ENCODE data around the gene MRC1. TPM values are rescaled to one million over a fixed set of nuclear protein-coding genes. Genes with fewer than 3 reads are reported as not detected.

MRC1 gene
- total and polyA plus RNA-seq, 5 donors from 2014 or later, result 0.24 to 1.8 (median 0.64) TPM

- no peaks in the 10 kb centered on the region for H3K36me3 ChIP-seq (ENCODE audit: control insufficient read depth, insufficient read depth, low read length)
- H3K36me3 Mint-ChIP-seq, result no peaks in the 10 kb centered on the region
- no peaks in the 10 kb centered on the region for H3K27me3 ChIP-seq (ENCODE audit: control insufficient read depth, insufficient read depth, low read length)
- DNase-seq, result no peak
- no peak overlapping the region for H3K27ac Mint-ChIP-seq
- H3K4me3 Mint-ChIP-seq, result no peak overlapping the region
- no peak overlapping the region for H3K4me3 ChIP-seq (ENCODE audit: low read depth, low read length)
- H3K9me3 Mint-ChIP-seq, result peaks cover 0 to 4% (median 0%) of the 10 kb centered on the region in 7 donors
- H3K27ac ChIP-seq (ENCODE audit: insufficient read depth, low read length, poor library complexity, severe bottlenecking), result no peak overlapping the region
- H3K4me1 Mint-ChIP-seq, result peaks cover 0 to 26% (median 12%) of the 10 kb centered on the region in 4 donors
- H3K9me3 ChIP-seq (ENCODE audit: control insufficient read depth in 2 of 2, low read length in 2 of 2), result no peaks in the 10 kb centered on the region
- H3K27me3 Mint-ChIP-seq, result peaks cover 11% of the 10 kb centered on the region
- H3K4me1 ChIP-seq (ENCODE audit: control insufficient read depth, insufficient read depth, low read length, poor library complexity, severe bottlenecking), result peaks cover 4% of the 10 kb centered on the region
- no peak for ATAC-seq (ENCODE audit: low read depth in 2 of 2)
Observed at GRCh38 chr10:17848646-17849045, 39.5 kb downstream of the MRC1 start.

- H3K36me3 ChIP-seq (ENCODE audit: control insufficient read depth, insufficient read depth, low read length), result no peaks in the 10 kb centered on the region
- H3K27me3 ChIP-seq (ENCODE audit: control insufficient read depth, insufficient read depth, low read length), result no peaks in the 10 kb centered on the region
- no peak overlapping the region for H3K27ac ChIP-seq (ENCODE audit: insufficient read depth, low read length, poor library complexity, severe bottlenecking)
- no peak for DNase-seq
- H3K27me3 Mint-ChIP-seq, result peaks cover 7% of the 10 kb centered on the region
- no peak overlapping the region for H3K4me3 Mint-ChIP-seq
- H3K4me1 ChIP-seq (ENCODE audit: control insufficient read depth, insufficient read depth, low read length, poor library complexity, severe bottlenecking), result peaks cover 4% of the 10 kb centered on the region
- no peak overlapping the region for H3K4me3 ChIP-seq (ENCODE audit: low read depth, low read length)
- ATAC-seq (ENCODE audit: low read depth in 2 of 2), result no peak
- no peaks in the 10 kb centered on the region for H3K9me3 ChIP-seq (ENCODE audit: control insufficient read depth in 2 of 2, low read length in 2 of 2)
- H3K27ac Mint-ChIP-seq, result no peak overlapping the region
- H3K4me1 Mint-ChIP-seq, result peaks cover 3 to 37% (median 15%) of the 10 kb centered on the region in 4 donors
- peaks cover 0 to 4% (median 0%) of the 10 kb centered on the region in 7 donors for H3K9me3 Mint-ChIP-seq
- peaks cover 4% of the 10 kb centered on the region for H3K36me3 Mint-ChIP-seq
Observed at GRCh38 chr10:17850501-17850900, 41.4 kb downstream of the MRC1 start.

- Mint-ChIP-seq H3K4me1 (peaks cover 3 to 45% (median 16%) of the 10 kb centered on the region in 4 donors), H3K27ac (peak overlapping the region in 2 of 3 donors; percentile 21 to 63), H3K27me3 (peaks cover 7% of the 10 kb centered on the region), H3K9me3 (peaks cover 0 to 4% (median 0%) of the 10 kb centered on the region in 7 donors), H3K36me3 (peaks cover 8% of the 10 kb centered on the region), H3K4me3 (no peak overlapping the region)
- H3K27ac ChIP-seq (ENCODE audit: insufficient read depth, low read length, poor library complexity, severe bottlenecking), result no peak overlapping the region
- DNase-seq (no peak), ATAC-seq (ENCODE audit: low read depth in 2 of 2) (no peak)
- no peaks in the 10 kb centered on the region for H3K27me3 ChIP-seq (ENCODE audit: control insufficient read depth, insufficient read depth, low read length)
- no peaks in the 10 kb centered on the region for H3K9me3 ChIP-seq (ENCODE audit: control insufficient read depth in 2 of 2, low read length in 2 of 2)
- H3K36me3 ChIP-seq (ENCODE audit: control insufficient read depth, insufficient read depth, low read length), result no peaks in the 10 kb centered on the region
- H3K4me1 ChIP-seq (ENCODE audit: control insufficient read depth, insufficient read depth, low read length, poor library complexity, severe bottlenecking), result peaks cover 4% of the 10 kb centered on the region
- H3K4me3 ChIP-seq (ENCODE audit: low read depth, low read length), result no peak overlapping the region
Observed at GRCh38 chr10:17851611-17852010, 42.5 kb downstream of the MRC1 start.

GRCh38 chr10:17854044-17854652 is 45.0 kb downstream of the MRC1 start:
- Mint-ChIP-seq H3K36me3 (peaks cover 12% of the 10 kb centered on the region), H3K4me3 (peak overlapping the region in 3 of 4 donors; percentile 17 to 71 (median 42)), H3K27ac (peak overlapping the region; percentile 54 to 89 (median 87)), H3K9me3 (peaks cover 0 to 5% (median 2%) of the 10 kb centered on the region in 7 donors), H3K27me3 (peaks cover 7% of the 10 kb centered on the region), H3K4me1 (peaks cover 5 to 61% (median 24%) of the 10 kb centered on the region in 4 donors)
- no peak for ATAC-seq (ENCODE audit: low read depth in 2 of 2)
- H3K4me1 ChIP-seq (ENCODE audit: control insufficient read depth, insufficient read depth, low read length, poor library complexity, severe bottlenecking), result peaks cover 4% of the 10 kb centered on the region
- H3K27ac ChIP-seq (ENCODE audit: insufficient read depth, low read length, poor library complexity, severe bottlenecking), result no peak overlapping the region
- DNase-seq, result peak in 2 of 3 donors; percentile 18 to 57
- H3K27me3 ChIP-seq (ENCODE audit: control insufficient read depth, insufficient read depth, low read length), result no peaks in the 10 kb centered on the region
- no peaks in the 10 kb centered on the region for H3K9me3 ChIP-seq (ENCODE audit: control insufficient read depth in 2 of 2, low read length in 2 of 2)
- no peaks in the 10 kb centered on the region for H3K36me3 ChIP-seq (ENCODE audit: control insufficient read depth, insufficient read depth, low read length)
- H3K4me3 ChIP-seq (ENCODE audit: low read depth, low read length), result no peak overlapping the region

GRCh38 chr10:17857040-17857439 is 47.9 kb downstream of the MRC1 start:
- peak overlapping the region in 1 of 3 donors; percentile 65 for H3K27ac Mint-ChIP-seq
- H3K4me3 Mint-ChIP-seq, result no peak overlapping the region
- ATAC-seq (ENCODE audit: low read depth in 2 of 2), result no peak
- H3K27ac ChIP-seq (ENCODE audit: insufficient read depth, low read length, poor library complexity, severe bottlenecking), result no peak overlapping the region
- peaks cover 0 to 5% (median 2%) of the 10 kb centered on the region in 7 donors for H3K9me3 Mint-ChIP-seq
- no peaks in the 10 kb centered on the region for H3K4me1 ChIP-seq (ENCODE audit: control insufficient read depth, insufficient read depth, low read length, poor library complexity, severe bottlenecking)
- H3K27me3 Mint-ChIP-seq, result peaks cover 7% of the 10 kb centered on the region
- no peaks in the 10 kb centered on the region for H3K27me3 ChIP-seq (ENCODE audit: control insufficient read depth, insufficient read depth, low read length)
- H3K4me1 Mint-ChIP-seq, result peaks cover 9 to 59% (median 25%) of the 10 kb centered on the region in 4 donors
- DNase-seq, result no peak
- peaks cover 15% of the 10 kb centered on the region for H3K36me3 Mint-ChIP-seq
- H3K9me3 ChIP-seq (ENCODE audit: control insufficient read depth in 2 of 2, low read length in 2 of 2), result no peaks in the 10 kb centered on the region
- H3K36me3 ChIP-seq (ENCODE audit: control insufficient read depth, insufficient read depth, low read length), result no peaks in the 10 kb centered on the region
- H3K4me3 ChIP-seq (ENCODE audit: low read depth, low read length), result no peak overlapping the region

GRCh38 chr10:17859492-17860156 is 50.5 kb downstream of the MRC1 start:
- H3K4me3 ChIP-seq (ENCODE audit: low read depth, low read length), result peak overlapping the region; percentile 13
- Mint-ChIP-seq H3K4me3 (peak overlapping the region; percentile 10 to 80 (median 67)), H3K4me1 (peaks cover 6 to 50% (median 15%) of the 10 kb centered on the region in 4 donors), H3K9me3 (peaks cover 0 to 5% (median 2%) of the 10 kb centered on the region in 7 donors), H3K36me3 (peaks cover 11% of the 10 kb centered on the region), H3K27ac (peak overlapping the region; percentile 45 to 92 (median 70)), H3K27me3 (peaks cover 9% of the 10 kb centered on the region)
- no peaks in the 10 kb centered on the region for H3K36me3 ChIP-seq (ENCODE audit: control insufficient read depth, insufficient read depth, low read length)
- H3K27ac ChIP-seq (ENCODE audit: insufficient read depth, low read length, poor library complexity, severe bottlenecking), result peak overlapping the region; percentile 1
- H3K4me1 ChIP-seq (ENCODE audit: control insufficient read depth, insufficient read depth, low read length, poor library complexity, severe bottlenecking), result no peaks in the 10 kb centered on the region
- H3K9me3 ChIP-seq (ENCODE audit: control insufficient read depth in 2 of 2, low read length in 2 of 2), result no peaks in the 10 kb centered on the region
- H3K27me3 ChIP-seq (ENCODE audit: control insufficient read depth, insufficient read depth, low read length), result no peaks in the 10 kb centered on the region
- peak in 2 of 3 donors; percentile 40 to 52 for DNase-seq
- ATAC-seq (ENCODE audit: low read depth in 2 of 2), result no peak

- H3K4me3 ChIP-seq (ENCODE audit: low read depth, low read length), result no peak overlapping the region
- H3K36me3 ChIP-seq (ENCODE audit: control insufficient read depth, insufficient read depth, low read length), result no peaks in the 10 kb centered on the region
- no peak overlapping the region for H3K27ac Mint-ChIP-seq
- ATAC-seq (ENCODE audit: low read depth in 2 of 2), result no peak
- no peak for DNase-seq
- H3K9me3 ChIP-seq (ENCODE audit: control insufficient read depth in 2 of 2, low read length in 2 of 2), result no peaks in the 10 kb centered on the region
- peaks cover 0 to 5% (median 2%) of the 10 kb centered on the region in 7 donors for H3K9me3 Mint-ChIP-seq
- H3K4me1 ChIP-seq (ENCODE audit: control insufficient read depth, insufficient read depth, low read length, poor library complexity, severe bottlenecking), result no peaks in the 10 kb centered on the region
- peaks cover 11% of the 10 kb centered on the region for H3K36me3 Mint-ChIP-seq
- H3K4me3 Mint-ChIP-seq, result no peak overlapping the region
- H3K27me3 Mint-ChIP-seq, result peaks cover 9% of the 10 kb centered on the region
- no peaks in the 10 kb centered on the region for H3K27me3 ChIP-seq (ENCODE audit: control insufficient read depth, insufficient read depth, low read length)
- H3K4me1 Mint-ChIP-seq, result peaks cover 6 to 36% (median 13%) of the 10 kb centered on the region in 4 donors
- H3K27ac ChIP-seq (ENCODE audit: insufficient read depth, low read length, poor library complexity, severe bottlenecking), result no peak overlapping the region
Observed at GRCh38 chr10:17861760-17862159, 52.6 kb downstream of the MRC1 start.

Data from CD4-positive, CD25-positive, alpha-beta regulatory T cell (primary cell).